SHP77 (cell line): Measurements from ENCODE around the gene SLC25A26.

Experiments used
- DNase-seq, 2 experiments: peaks; one replicate each; lab custom pipeline; 2025; lab: John Stamatoyannopoulos, UW

The SLC25A26 gene

DNA sequence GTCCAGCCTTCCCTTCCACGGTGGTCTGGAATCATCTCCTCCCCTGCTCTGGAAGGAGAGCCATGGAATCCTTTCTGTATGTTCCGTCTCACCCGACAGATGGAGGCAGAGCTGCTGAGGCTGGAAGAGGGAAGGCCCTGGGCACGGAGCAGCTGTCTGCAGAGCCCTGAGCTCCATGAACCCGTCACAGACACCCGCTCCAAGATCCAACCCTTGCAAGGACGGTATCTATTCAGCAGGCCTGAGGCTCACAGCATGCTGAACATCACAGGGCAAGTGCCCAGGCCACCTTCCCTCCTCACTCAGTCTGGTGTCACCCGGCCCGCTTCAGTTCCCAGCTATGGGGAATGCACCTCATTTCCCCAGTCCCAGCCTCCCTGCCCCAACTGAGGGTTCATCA is 176.1 kb downstream of the SLC25A26 start:
- DNase-seq = no peak

DNA sequence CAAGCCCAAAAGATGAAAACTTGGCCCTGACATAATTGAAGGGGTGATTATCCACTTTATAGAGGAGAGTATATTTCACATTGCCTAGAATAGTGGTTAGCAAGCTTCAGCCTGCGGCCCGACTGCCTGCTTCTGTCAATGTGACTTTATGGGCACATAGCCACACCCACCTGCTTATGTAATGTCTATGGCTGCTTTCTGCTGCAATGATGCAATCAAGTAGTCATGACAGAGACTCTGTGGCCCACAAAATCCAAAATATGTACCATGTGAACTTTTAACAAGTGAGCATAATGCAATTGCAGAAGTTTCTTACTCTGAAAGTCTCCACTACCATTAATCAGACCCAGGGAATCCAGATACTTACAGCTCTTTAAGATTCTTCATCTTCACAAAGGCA is 176.9 kb downstream of the SLC25A26 start:
- DNase-seq = no peak

DNA sequence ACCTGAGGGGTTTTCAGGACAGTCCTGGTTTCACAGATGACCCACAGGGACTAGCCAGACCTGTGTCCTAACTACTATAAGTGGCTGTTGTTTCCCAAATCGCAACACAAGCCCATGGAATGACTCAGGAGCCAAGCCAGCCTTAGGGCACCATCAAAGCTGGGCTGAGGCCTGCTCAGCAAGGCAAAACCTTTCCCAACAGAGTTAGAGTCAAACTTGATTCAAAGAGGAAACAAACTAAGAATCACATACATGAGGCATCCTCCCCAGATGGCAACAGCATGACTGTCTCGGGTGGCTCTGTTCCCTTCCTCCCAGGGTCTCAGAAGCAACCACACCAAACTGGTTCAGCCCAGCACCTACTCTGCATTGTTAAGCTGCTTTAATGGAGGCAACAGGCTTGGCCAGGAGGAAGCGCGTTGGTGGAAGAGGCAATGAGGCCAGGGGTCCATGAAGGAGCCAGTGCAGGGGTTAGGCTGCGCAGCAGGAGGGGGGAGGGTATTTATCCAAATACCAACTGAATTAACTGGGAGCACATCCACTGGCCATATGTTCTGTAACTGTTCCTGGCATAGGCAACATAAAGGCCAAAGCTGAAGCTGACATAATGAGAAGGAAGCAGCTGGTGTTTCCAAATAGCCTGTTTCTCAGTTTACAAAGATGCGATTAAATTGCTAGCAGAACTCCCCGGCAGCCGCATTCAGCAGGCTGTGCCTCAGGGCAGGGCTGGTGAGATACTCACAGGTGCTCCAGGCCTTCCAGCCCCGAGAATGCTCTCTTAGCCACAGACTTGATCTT is 177.6 kb downstream of the SLC25A26 start:
- DNase-seq = no peak

DNA sequence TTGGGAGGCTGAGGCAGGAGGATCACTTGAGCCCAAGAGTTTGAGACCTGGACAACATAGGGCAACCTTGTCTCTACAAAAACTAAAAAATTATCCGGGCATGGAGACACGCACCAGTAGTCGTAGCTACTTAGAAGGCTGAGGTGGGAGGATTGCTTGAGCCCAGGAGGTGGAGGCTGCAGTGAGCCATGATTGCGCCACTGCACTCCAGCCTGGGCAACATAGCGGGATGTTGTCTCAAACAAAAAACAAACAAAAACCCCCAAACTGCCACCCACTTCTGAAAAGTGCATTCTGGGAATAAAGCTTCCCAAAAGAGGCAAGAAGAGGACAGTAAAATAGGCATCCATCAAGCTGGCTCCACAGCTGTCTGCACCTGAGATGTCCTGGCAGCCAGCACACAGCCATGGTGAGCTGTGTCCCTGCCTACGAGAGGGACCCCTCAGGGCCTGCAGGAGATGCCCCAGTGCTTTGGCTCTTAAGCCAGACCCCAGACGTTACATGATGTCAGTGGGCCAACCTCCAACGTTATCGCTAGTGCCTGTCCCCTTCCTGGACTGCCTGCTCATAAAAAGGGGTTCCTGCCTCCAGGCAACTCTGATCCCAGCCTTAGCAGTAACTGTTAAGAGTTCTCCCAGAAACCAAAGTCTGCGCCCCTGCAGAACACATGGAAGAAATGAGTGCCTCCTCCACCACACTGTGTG is 178.9 kb downstream of the SLC25A26 start:
- DNase-seq = no peak

DNA sequence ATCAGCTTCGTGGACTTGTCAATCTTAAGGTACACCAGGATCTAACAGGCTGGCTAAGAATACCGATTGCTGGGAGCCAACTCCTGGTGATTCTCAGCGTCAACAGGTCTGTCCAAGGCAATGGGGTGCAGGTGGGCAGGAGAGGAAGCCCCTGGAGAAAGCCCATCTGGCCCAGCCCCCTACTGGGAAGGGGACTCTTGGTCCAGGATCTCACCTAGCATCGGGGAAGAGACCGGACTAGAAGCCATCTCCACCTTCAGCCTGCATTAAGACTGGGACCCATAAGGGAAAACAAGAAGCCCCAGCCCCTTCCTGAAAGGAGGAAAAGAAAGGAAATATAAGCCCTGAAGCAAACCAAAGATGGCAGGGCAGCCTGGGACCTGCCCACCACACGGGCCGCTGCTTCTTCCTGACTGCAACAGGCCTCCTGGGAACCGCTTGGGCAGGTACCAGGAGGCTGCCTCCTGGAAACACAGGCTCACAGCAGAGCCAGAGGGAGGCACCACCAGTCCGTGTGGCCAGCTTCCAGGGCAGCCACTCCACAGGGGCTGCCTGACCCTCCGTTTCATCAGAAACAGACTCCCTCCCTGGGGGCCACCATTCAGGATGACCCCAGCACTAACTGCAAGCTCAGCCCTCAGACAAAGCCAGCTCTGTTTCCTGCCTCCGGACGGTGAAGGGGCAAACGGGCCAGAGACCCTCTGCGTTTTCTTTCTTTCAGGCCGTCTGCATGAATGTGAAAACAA is 179.8 kb downstream of the SLC25A26 start:
- no peak for DNase-seq

DNA sequence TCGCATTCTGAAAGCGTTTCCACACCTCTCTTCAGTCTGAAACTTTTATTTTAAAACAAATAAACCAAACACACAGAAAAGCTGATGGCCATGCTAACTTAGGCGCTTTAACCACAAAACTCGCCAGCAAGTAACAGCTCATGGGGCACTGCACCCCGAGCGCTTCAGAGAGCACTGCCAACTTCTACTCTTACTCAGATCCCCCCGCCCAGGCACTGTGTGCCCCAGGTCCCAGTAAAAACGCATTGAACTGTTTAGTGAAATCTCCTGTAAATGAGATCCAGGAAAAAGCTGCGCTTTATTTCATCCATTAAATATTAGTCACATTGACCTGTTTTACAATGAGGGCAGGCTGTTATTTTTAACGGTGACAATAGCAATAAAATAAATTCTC is 180.4 kb downstream of the SLC25A26 start:
- DNase-seq = no peak

DNA sequence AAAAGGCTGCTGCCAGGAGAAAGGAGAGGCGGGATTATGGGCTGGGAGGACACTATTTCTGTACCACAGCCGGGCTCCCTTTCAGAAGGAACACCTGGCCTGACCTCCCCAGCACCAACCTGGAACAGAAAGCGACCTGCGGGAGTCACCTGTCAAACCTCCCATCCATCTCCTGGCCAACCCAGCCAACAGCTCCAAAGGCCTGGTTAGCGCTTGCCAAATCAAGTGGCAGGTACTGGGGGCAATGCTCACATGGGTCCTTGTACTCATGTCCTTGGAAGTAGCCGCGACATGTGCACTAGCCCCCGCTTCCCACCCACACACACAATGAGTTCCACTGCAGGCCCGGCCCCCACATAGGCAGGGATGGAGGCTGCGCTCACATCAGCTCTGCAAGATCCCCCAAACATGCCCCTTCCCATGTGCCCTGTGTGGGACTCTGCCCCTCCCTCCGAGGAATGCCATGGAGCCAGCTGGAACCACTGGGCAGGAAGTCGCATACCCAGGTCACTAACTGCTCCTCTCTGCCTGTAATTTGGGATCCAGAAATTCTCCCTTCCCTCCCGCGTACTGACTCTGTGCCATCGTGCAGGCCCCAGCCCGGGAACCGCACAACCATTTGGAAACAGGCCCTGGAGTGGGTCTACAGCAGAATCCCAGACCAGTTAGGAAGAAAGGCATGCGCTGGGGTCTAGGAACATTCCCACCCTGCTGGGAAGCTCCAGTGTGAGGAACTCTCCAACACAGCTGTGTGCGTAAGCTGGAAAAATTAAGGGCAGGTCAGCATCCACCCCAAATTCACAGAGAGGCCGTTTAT is 181.1 kb downstream of the SLC25A26 start:
- DNase-seq = no peak

DNA sequence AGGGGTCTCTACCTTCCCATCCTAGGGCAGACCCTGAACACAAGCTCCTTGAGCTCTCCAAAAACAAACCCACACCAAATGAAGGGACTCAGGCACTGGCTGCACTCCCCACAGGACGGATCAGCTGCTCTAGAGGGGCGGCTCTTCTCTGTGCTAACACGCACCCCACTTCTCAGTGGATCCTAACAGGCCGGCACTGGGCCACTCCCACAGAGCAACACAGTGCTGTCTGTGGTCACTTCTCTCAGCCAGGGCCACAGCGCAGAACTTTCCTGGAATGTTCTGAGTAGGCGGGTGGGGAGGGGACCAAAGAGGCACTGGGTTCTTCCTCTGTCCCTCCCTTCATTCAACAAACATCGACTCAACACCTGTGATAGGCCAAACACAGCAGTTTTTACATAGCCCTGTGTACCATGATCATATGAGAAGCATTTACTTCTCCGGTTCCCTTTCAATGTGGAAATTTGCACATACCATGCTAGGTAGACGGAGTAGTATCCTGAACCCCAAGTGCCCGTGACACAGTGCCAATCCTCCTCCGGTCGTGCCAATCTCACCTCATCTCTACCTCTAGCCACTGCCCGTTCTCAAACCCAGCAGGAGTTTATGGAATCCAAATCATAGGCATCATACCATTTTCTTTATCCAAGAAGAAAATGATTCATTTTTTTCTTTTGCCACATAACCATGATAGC is 181.9 kb downstream of the SLC25A26 start:
- no peak for DNase-seq

DNA sequence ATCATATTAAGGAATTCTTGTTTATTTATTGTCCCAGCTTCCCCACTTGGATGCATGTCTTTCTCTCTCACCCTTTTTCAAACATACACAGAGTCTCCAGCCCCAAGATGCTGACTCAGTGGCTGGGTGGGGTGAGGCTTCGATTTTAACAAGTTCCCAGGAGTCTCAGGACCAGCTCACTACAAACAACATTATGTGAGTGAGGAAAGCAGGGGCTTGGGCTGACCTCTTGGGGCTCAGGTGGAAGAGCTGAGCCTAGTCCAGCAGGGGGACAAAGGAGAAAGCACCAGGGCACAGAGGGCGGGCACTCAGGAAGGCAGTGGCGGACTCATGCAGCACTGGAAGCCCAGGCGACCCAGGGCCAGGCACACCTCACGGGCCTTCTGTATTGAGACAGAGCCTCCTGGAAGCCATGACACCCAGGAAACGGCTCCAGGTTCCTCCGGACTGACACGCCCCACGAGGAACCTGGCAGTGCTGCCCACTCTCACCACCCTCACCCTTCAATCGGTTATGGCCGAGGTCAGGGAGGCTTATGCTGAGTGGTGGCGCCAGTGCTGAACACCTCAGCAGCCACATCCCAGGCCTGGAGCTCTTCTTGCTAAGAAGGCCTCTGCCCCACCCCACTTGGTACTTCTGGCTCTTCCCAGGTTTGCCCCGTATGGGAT is 182.7 kb downstream of the SLC25A26 start:
- DNase-seq = no peak

DNA sequence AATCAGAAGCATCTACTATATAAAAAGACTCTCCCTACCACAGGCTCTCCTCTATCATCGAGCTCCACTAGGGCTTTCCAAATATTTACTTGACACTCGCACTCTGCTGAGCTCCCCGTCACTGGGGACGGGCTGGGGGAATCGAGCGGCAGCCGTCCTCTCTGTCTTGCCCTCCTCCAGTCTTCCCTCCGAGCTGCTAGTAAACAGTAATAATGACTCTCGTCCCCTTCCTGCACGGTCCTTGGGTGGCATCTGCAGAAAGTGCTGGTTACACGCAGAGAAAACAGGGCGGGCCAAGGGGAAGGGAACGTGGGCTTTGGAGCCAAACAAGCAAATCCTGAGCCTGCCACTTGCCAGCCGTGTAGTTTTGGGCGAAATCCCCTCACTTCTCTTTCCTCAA is 183.4 kb downstream of the SLC25A26 start:
- no peak for DNase-seq

DNA sequence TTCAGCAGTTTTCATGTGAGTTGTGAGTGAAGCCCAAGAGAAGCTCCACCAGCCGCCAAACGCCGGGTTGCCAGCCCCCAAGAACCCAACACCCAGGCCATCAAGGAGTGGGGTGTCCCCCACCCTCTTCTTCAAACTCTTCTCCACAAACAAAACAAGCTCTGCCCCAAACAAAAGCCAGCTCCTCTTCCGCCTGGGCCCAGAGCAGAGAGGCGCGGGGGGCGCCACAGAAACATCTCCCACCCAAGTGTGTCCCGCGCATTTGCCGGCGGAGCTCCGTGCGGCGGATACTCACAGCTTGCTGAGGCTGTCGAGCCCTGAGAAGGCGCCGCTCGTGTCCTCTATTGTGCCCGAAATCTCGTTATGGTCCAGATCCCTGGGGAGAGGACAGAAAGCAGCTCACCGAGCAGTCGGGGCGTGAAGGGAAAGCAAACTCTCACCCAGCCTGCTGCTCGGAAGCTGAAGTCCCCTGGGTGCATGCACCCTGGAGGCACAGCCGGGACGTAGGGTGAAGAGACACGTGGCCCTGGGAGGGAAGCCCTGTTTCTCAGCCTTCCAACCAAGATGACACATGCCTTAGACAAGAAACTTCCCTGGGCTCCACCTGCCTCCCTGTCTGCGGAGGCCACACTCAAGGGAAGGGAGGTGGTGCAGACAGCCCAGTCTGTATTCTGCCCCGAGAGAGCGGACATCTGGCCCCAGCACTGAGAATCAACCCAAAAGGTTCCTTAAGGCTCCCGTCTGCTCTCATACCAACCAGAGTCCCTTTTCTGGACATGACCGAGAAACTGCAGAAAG is 184.3 kb downstream of the SLC25A26 start:
- no peak for DNase-seq

DNA sequence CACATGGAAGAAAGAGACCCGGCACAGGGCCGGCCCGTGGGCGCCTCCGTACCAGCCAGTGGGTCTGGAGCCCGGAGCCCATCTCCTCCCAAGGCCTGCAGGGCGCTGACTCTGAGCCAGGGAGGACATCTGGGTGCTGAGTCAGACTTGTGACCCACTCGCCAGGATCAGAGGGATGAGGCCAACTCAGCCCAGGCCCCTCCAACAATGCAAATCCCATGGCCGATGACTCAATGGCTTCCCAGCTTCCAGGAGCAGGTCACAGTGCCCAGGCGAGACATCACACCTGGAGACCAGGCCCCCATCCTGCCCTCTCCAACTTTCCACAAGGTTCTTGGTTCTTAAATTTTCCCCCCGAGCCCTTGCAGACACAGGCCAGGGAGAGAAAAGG is 184.9 kb downstream of the SLC25A26 start:
- no peak for DNase-seq

DNA sequence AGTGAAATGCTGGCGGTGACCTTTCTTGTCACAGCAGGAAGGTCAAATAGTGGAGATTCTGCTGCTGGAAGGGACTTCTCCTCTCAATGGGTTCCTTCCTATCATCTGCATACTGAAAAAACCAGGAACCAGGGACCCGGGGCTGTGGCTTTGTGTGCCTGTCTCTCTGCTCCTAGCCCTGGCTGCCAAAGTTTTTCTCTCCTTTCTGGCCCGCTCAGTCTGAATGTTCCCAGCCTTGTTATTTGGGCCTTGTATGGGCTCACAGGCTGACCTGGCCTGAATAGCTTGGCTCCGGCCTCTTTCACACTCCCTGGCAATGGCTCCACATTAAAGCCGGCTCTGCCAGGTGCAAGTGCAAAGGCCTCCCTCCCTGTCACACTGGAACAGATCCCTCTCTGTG is 185.4 kb downstream of the SLC25A26 start:
- DNase-seq = no peak

DNA sequence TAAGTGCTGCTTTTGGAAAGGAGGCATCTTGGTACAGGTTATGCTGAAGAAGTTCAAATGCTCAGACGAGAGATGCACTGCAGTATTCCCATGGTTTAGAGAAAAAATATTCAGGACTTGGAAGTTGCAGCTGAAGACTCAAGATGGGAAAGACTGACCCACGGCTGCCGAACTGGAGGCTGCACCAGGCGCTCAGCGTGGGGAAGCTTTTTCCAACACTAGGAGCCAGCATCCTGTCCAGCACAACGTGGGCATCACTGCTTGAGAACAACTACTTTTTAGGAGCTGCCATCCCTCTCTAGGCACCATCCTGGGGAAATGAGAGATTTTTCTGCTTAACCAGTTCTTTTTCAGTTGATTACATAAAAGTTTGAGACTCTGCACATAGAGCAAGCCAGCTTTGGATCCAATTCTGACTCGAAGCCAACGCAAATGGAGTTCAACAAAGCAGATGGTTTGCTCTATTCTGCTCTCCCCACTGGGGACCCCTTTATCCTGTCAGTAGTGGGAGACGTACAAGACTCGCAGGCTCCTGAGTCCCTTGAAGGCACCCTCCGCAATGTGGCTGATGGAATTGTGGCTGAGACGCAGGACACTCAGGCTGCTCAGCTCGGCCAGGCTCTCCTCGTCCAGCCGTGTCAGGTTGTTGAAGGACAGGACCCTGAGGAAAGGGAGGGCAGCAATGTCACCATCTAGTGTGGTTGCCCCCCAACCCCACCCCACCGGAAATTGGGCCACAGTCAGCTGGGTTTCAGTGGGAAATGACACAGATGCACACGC is 186.2 kb downstream of the SLC25A26 start:
- no peak for DNase-seq

DNA sequence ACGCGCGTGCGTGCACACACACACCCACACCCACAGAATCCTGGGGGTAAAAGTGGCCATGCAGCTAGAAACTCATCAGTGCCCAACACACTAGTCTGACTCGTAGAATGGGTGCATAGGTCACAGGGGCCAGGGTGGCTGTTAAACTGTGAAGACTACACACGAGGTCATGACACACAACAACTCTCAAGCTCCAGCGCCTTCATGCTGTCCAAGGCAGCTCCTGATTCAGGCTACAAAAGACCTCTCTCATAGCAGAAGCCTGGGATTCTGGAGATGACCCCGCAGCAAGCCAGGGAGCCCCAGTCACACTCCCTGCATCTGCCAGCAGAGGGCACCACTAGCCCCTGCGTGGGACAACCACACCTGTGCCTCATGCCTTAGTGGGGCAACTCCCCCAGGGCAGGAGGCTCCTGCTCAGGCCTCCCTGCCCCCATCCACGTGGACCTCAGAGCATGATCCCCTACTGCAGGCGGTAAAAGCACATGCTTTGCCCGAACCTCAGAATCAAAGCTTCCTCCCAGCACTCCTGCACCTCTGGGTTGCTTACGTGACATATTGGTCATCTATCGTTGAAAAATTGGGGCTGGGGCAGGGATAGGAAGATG is 186.9 kb downstream of the SLC25A26 start:
- peak; percentile 12 to 41 for DNase-seq

DNA sequence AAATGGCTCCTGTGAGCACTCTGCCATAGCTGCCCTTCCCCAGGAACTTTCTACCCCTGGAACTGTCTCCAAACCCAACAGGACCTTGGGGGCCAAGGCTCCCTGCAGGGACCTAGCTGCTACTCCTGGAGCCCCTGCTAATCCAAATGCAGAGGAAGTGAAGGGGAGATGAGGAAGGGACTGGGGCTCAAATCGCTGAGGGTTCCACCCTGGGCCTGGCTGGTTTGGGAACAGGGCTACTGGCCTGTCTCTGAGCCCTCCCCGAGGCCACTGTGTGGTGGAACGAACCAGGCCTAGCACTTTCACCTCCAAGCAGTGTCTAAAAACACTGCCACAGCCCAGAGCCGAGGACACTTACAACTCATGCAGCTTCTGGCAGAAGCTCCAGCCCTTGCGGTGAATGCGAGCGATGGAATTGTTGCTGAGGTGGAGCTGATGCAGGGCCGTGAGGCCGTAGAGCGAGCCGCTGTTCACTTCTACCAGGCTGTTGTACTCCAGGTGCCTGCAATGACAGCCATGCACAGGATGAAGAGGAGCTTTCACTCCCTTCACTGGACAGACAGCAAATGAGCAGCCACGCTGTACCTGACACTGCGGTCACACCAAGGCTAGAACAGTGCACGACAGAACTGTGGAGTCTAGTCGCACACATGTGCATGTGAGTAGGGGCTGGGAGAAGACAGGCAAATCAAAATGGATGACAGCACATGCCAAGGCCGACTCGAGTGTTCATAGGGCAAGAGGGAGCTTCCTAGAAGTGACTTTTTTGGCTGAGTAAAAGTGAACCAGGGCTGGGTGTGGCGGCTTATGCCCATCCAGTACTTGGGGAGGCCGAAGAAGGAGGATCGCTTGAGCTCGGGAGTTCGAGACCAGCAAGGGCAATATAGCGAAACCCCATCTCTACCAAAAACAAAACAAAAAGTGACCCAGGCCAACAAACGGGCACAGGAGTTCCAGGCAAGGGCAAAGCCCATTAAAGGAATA is 189.3 kb downstream of the SLC25A26 start:
- no peak for DNase-seq

DNA sequence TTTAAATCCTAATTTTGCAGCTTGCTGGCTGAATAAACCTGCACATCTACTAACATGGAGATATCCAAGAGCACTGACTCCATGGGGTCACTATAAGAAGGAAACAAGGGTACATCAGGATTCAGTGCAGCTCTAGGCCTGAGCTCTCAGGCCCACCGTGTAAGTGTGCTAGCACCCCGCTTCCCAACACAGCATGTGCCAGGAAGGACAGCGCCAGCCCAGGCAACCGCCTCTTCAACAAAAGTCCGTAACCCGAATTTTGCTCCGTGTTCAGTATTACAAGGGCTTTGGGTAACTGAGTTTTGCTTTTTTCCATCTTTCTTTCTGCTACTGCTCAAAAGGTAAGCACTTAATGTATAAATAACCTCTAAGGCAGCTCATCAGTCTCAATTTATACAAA is 190.2 kb downstream of the SLC25A26 start:
- DNase-seq = no peak

DNA sequence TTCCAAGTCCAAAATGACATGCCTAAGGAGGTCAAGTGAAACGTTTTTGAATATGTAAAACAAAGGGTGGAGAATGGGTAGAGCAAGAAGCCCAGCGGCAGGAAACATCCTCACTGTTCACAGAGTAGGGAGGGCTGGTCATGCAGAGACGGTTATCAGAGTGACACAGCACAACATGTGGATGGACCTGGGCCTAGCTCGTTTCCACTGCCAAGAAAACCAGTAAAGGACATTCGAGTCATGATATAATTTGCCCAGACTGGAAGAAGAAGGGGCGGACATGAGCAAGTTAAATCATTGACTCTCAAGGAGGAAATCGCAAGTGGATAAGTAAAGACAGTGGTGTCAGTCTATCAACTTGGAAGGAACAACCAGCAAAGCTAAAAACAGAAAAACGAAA is 190.7 kb downstream of the SLC25A26 start:
- no peak for DNase-seq
